Spleen (tissue), 11 donors: ENCODE measurements around the gene ITGB2. TPM values are rescaled to one million over a fixed set of nuclear protein-coding genes. Genes with fewer than 3 reads are reported as not detected.

Experiments used
- DNase-seq: peaks from one replicate; pipeline ENCODE4 v3.0.0-alpha.2; 2020
- H3K27ac ChIP-seq, 8 donors: fragments of 200-600 bp; sonication (generic) in 7 of 8; 1 replicate in 4 of 8; 2 replicates in 4 of 8; pipeline versions ENCODE4 v1.5.0 to v1.8.0; 2016 to 2021; ENCODE audit warnings: inconsistent platforms in 4 of 8, mild to moderate bottlenecking in 4 of 8, moderate library complexity in 1 of 8
- H3K27me3 ChIP-seq, 7 donors: fragments of 200-600 bp; sonication (generic) in 6 of 7; replicated peaks in 1 of 7; 1 replicate in 4 of 7; 2 replicates in 3 of 7; pipeline versions ENCODE4 v1.5.0 to v1.8.0; 2016 to 2021; ENCODE audit warnings: inconsistent platforms in 3 of 7, mild to moderate bottlenecking in 1 of 7
- H3K36me3 ChIP-seq, 6 donors: fragments of 200-600 bp; sonication (generic) in 5 of 6; 1 replicate in 4 of 6; 2 replicates in 2 of 6; pipeline versions ENCODE4 v1.5.0 to v1.8.0; 2016 to 2021; ENCODE audit warnings: inconsistent platforms in 2 of 6
- H3K4me1 ChIP-seq, 6 donors: fragments of 200-600 bp; sonication (generic) in 5 of 6; 1 replicate in 3 of 6; 2 replicates in 3 of 6; pipeline versions ENCODE4 v1.5.0 to v1.8.0; 2016 to 2021; ENCODE audit warnings: inconsistent platforms in 3 of 6
- H3K4me3 ChIP-seq, 8 donors: fragments of 200-600 bp; sonication (generic) in 7 of 8; 1 replicate in 4 of 8; 2 replicates in 4 of 8; pipeline versions ENCODE4 v1.5.0 to v1.8.0; 2016 to 2021; ENCODE audit warnings: inconsistent platforms in 4 of 8, mild to moderate bottlenecking in 4 of 8, moderate library complexity in 2 of 8
- H3K9me3 ChIP-seq, 8 donors: fragments of 200-600 bp; sonication (generic) in 7 of 8; 1 replicate in 4 of 8; 2 replicates in 4 of 8; pipeline versions ENCODE4 v1.5.0 to v1.8.0; 2016 to 2021; ENCODE audit warnings: inconsistent platforms in 4 of 8
- POLR2A ChIP-seq, 3 donors: fragments of 450-650 bp; IDR thresholded peaks; one replicate each; pipeline ENCODE4 v1.5.1; 2017; ENCODE audit warnings: antibody characterized with exemption in 3 of 3, mild to moderate bottlenecking in 1 of 3
- POLR2AphosphoS5 ChIP-seq, 3 donors: sonication (generic); formaldehyde crosslinking; IDR thresholded peaks; one replicate each; pipeline ENCODE4 v1.5.1; 2017; ENCODE audit warnings: antibody characterized with exemption in 3 of 3
- WGBS, 5 donors: extraction: QIAGEN DNeasy Blood & Tissue Kit in 3 of 5; methylation state at CpG; one replicate each; pipeline versions ENCODE4 v1.1.5 to v1.1.7; 2013 to 2018; 5-methylcytosine and 5-hydroxymethylcytosine counted together
- intact Hi-C: fragments of 100-400 bp; cut with DNase I; formaldehyde crosslinking; loops from one replicate; pipeline ENCODE4 v1.15.0; 2023; ENCODE audit warnings: low total_unique reads
- polyA plus RNA-seq, 3 donors: library from polyadenylated mRNA; stranded (reverse); fragments of 200-250 nt; gene quantifications; one replicate each; pipeline ENCODE4 v1.2.1, GENCODE V29; 2013
- total RNA-seq, 7 donors: library from RNA; depleted of rRNA in 3 of 7; stranded (reverse); fragments of >200 nt in 3 of 7; fragmentation: NEBNext Ultra II Directional in 4 of 7; extraction: Animal tissue kit (Norgen Biotek cat#: 25700) in 4 of 7; gene quantifications; one replicate each; pipeline versions ENCODE4 v1.1.0 to v1.2.1, GENCODE V29; 2016 to 2021
- TF ChIP-seq, protein P1 (sequence below), 11 experiments: fragments of 200-600 bp in 7 of 11; fragments of 450-650 bp in 4 of 11; sonication (generic) in 4 of 11; IDR thresholded peaks in 8 of 11; conservative IDR thresholded peaks in 3 of 11; 1 replicate in 7 of 11; 2 replicates in 4 of 11; pipeline versions ENCODE4 v1.4.0 to v1.8.0; 2016 to 2021; ENCODE audit warnings: antibody characterized with exemption in 11 of 11, inconsistent platforms in 4 of 11, mild to moderate bottlenecking in 1 of 11
- donor health status: healthy with polysubstance abuse.
- donor health status: DM: no; HTN: no; CAD: no; lungs with moderate emphysema.
- donor health status: DM: no; HTN: no; CAD: no.
- donor health status: Bipolar disorder and iron deficiency.
- donor health status: healthy.
- donor health status: DM: no; HTN: no; CAD: no.
- donor health status: DM: yes; HTN: yes; CAD: no.

ITGB2 gene
- total and polyA plus RNA-seq, 10 donors, result 92.1 to 754 (median 338) TPM

DNA sequence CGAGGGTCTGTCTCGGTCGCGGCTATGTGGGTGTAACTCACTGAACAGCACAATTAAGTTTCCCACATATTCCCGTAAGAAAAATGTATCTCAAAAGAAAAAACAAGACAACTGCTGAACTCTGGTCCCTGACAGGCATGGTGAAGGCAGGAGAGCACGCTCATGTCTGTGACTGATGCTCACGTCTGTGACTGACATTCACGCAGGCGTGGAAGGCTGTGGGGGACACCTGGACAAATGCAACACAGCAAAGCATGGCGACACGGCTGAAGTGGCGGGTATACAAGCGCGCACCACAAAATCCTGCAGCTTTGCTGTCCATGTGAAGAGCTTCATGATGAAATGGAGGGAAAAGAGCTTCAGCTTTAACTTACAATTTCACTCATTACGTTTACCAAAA lies 53.2 kb downstream of the ITGB2 start:
- Histone ChIP-seq H3K36me3 (peaks cover 0 to 42% (median 25%) of the 10 kb centered on the region in 6 donors), H3K4me1 (peaks cover 66 to 94% (median 79%) of the 10 kb centered on the region in 6 donors), H3K27me3 (no peaks in the 10 kb centered on the region), H3K27ac (peak overlapping the region in 2 of 8 donors; percentile 22 to 97), H3K9me3 (no peaks in the 10 kb centered on the region), H3K4me3 (no peak overlapping the region)
- intact Hi-C loops, result no loop called here
- TF ChIP-seq POLR2AphosphoS5 (IDR thresholded peaks at IDR 0.05) (no peak), POLR2A (IDR thresholded peaks at IDR 0.05) (no peak)
- TF ChIP-seq, protein P1, sequence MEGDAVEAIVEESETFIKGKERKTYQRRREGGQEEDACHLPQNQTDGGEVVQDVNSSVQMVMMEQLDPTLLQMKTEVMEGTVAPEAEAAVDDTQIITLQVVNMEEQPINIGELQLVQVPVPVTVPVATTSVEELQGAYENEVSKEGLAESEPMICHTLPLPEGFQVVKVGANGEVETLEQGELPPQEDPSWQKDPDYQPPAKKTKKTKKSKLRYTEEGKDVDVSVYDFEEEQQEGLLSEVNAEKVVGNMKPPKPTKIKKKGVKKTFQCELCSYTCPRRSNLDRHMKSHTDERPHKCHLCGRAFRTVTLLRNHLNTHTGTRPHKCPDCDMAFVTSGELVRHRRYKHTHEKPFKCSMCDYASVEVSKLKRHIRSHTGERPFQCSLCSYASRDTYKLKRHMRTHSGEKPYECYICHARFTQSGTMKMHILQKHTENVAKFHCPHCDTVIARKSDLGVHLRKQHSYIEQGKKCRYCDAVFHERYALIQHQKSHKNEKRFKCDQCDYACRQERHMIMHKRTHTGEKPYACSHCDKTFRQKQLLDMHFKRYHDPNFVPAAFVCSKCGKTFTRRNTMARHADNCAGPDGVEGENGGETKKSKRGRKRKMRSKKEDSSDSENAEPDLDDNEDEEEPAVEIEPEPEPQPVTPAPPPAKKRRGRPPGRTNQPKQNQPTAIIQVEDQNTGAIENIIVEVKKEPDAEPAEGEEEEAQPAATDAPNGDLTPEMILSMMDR (IDR thresholded peaks at IDR 0.05 in 8 of 11, conservative IDR thresholded peaks at IDR 0.05 in 3 of 11), result no peak
- 87 to 91% (median 88%) methylated on average over 15 of the region's 15 CpGs for WGBS, 5 donors
- peak; percentile 63 for DNase-seq

DNA sequence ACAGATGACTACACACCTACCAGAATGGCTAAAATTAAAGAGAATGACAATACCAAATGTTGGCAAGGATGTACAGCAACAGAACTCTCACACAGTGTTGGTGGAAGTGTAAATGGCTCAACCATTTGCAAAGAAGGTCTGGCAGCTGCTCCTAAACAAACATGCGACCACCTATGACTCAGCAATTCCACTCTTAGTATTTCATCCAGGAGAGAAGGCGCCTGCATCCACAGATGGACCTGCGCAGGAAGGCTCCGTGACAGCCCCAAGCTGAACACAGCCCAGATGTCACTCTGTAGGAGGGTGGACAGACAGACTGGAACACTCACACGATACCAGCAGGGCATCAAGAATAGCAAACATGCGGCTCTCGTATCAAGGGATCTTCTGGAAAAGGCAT lies 53.9 kb downstream of the ITGB2 start:
- no peaks in the 10 kb centered on the region for H3K9me3 ChIP-seq
- no peak overlapping the region for H3K4me3 ChIP-seq
- H3K27ac ChIP-seq, result no peak overlapping the region
- peaks cover 59 to 94% (median 73%) of the 10 kb centered on the region in 6 donors for H3K4me1 ChIP-seq
- peak; percentile 12 for DNase-seq
- H3K36me3 ChIP-seq, result peaks cover 0 to 49% (median 32%) of the 10 kb centered on the region in 6 donors
- WGBS, 5 donors, result 70 to 81% (median 79%) methylated on average over 7 of the region's 7 CpGs
- TF ChIP-seq POLR2A (IDR thresholded peaks at IDR 0.05) (no peak), POLR2AphosphoS5 (IDR thresholded peaks at IDR 0.05) (no peak)
- TF ChIP-seq, protein P1 (IDR thresholded peaks at IDR 0.05 in 8 of 11, conservative IDR thresholded peaks at IDR 0.05 in 3 of 11), result no peak
- H3K27me3 ChIP-seq, result no peaks in the 10 kb centered on the region
- intact Hi-C loops, result no loop called here

DNA sequence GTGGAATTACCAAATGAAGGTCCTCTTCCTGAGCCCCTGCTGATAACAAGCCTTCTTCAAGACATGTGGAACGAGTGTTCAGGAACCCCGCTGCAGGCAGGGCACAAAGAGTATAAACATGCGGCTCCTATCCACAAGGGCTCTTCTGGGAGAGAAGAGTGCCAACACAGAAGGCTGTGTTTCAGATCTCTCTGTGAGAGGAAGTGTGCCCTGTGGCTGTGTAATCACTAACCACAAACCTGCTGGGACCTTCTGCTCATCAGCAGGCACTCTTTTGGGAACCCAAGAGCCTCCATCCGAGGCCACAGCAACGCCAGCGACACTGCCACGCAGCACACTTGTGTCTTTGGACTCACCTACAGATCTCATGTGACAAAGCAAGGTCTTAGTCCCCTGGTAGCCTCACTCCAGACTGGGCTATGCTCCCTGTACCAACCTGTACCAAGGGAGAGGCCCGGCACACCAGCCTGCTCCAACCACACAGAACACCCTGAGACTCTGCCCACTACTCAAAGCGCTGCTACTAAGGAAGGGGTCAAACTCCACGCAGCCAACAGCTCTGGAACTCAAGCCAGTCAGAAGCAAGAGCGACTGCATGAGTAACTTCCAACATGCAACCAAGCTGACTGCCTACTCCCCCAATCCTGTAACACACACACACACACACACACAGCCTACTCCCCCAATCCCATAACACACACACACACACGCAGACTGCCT lies 55.0 kb downstream of the ITGB2 start:
- H3K27me3 ChIP-seq, result no peaks in the 10 kb centered on the region
- peaks cover 0 to 59% (median 41%) of the 10 kb centered on the region in 6 donors for H3K36me3 ChIP-seq
- DNase-seq, result peak; percentile 84
- H3K4me3 ChIP-seq, result peak overlapping the region in 1 of 8 donors; percentile 22
- no peaks in the 10 kb centered on the region for H3K9me3 ChIP-seq
- H3K4me1 ChIP-seq, result peaks cover 49 to 93% (median 67%) of the 10 kb centered on the region in 6 donors
- TF ChIP-seq, protein P1 (IDR thresholded peaks at IDR 0.05 in 8 of 11, conservative IDR thresholded peaks at IDR 0.05 in 3 of 11), result no peak
- TF ChIP-seq POLR2A (IDR thresholded peaks at IDR 0.05), result no peak
- TF ChIP-seq POLR2AphosphoS5 (IDR thresholded peaks at IDR 0.05), result peak in 1 of 3 donors; percentile 53
- intact Hi-C loops, result no loop called here
- WGBS, 5 donors, result 39 to 71% (median 49%) methylated on average over 7 to 12 of the region's 12 CpGs
- peak overlapping the region in 6 of 8 donors; percentile 10 to 66 (median 44) for H3K27ac ChIP-seq

DNA sequence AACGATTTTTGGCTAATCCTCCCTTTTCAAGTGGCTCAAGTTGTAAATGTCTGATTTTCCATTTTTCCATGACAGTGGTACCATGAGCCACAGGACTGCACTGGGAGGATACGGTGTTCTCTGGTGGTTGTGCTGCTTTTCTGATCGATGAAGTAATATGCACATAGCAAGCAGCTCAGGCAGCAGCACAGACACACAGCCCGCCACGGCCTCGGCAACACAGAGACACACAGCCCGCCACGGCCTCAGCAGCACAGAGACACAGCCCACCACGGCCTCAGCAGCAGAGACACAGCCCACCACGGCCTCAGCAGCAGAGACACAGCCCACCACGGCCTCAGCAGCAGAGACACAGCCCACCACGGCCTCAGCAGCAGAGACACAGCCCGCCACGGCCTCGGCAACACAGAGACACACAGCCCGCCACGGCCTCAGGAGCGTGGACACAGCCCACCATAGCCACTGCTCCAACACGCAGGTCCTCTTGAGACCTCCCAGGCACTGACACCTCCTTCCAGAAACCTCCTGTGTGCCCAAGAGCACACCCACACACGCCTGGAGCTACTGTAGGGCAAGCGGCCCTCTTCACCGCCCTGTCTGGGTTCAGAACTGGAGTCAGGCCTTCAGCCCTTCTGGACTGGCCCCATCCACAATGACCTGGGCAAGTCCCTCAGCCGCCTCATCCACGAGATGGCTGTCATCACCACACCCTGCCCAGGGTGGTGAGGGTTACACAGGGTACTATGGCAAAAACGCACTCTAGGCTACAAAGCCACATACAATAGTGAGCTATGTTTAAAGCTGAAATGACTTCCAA lies 57.6 kb downstream of the ITGB2 start:
- intact Hi-C loops, result no loop called here
- TF ChIP-seq POLR2AphosphoS5 (IDR thresholded peaks at IDR 0.05), result peak in 1 of 3 donors; percentile 19
- no peak for TF ChIP-seq POLR2A (IDR thresholded peaks at IDR 0.05)
- no peaks in the 10 kb centered on the region for H3K9me3 ChIP-seq
- H3K4me3 ChIP-seq, result no peak overlapping the region
- no peak overlapping the region for H3K27ac ChIP-seq
- 82 to 90% (median 87%) methylated on average over 16 to 25 of the region's 25 CpGs for WGBS, 5 donors
- H3K27me3 ChIP-seq, result no peaks in the 10 kb centered on the region
- H3K4me1 ChIP-seq, result peaks cover 24 to 88% (median 49%) of the 10 kb centered on the region in 6 donors
- peaks cover 0 to 86% (median 64%) of the 10 kb centered on the region in 6 donors for H3K36me3 ChIP-seq
- peak; percentile 63 for DNase-seq
